B cell (primary cell): Measurements from ENCODE around the gene TEC. TPM values are rescaled to one million over a fixed set of nuclear protein-coding genes. Genes with fewer than 3 reads are reported as not detected.

Experiments used
- ATAC-seq: fragments of 200-7000 bp; cut with Tn5 transposase; one replicate; pipeline ENCODE4 v1.10.0; 2021; ENCODE audit warnings: low read depth, mild to moderate bottlenecking, moderate number of reproducible peaks, moderate library complexity
- CTCF ChIA-PET: fragments of 350-600 bp; sonication (Branson Sonifier 250); formaldehyde crosslinking; loops from one replicate; lab custom pipeline; 2021; ENCODE audit warnings: antibody characterized with exemption, inconsistent platforms; lab: Charles Lee
- POLR2A ChIA-PET: fragments of 350-600 bp; sonication (Branson Sonifier 250); formaldehyde crosslinking; loops from one replicate; lab custom pipeline; 2021; ENCODE audit warnings: antibody characterized with exemption; lab: Charles Lee
- DNase-seq: peaks from one replicate; pipeline ENCODE4 v3.0.0; 2013
- H2AFZ ChIP-seq: 2 replicates; pipeline ENCODE4 v1.6.1; 2012; ENCODE audit warnings: mild to moderate bottlenecking, low read depth, low read length; ENCODE audit not compliant: insufficient read depth, poor library complexity, severe bottlenecking
- H3K27ac ChIP-seq, 2 donors: 1 replicate in 1 of 2; 2 replicates in 1 of 2; pipeline ENCODE4 v1.5.1; 2012 to 2013; ENCODE audit warnings: low read length in 2 of 2, mild to moderate bottlenecking in 2 of 2, moderate library complexity in 1 of 2
- H3K27me3 ChIP-seq, 4 experiments: fragments of 200-600 bp in 1 of 4; sonication (generic) in 1 of 4; replicated peaks in 1 of 4; 1 replicate in 2 of 4; 2 replicates in 2 of 4; pipeline versions ENCODE4 v1.6.1 to v1.7.0; 2013 to 2016; ENCODE audit warnings: low read length in 3 of 4, mild to moderate bottlenecking in 2 of 4, mixed read lengths in 1 of 4, moderate library complexity in 1 of 4; ENCODE audit not compliant: insufficient read depth in 4 of 4, control insufficient read depth in 3 of 4; ENCODE audit errors: control extremely low read depth in 1 of 4
- H3K36me3 ChIP-seq, 2 experiments: replicated peaks in 1 of 2; 1 replicate in 1 of 2; 2 replicates in 1 of 2; pipeline versions ENCODE4 v1.6.1 to v1.7.1; 2013; ENCODE audit warnings: low read length in 1 of 2; ENCODE audit not compliant: insufficient read depth in 2 of 2, control insufficient read depth in 1 of 2; ENCODE audit errors: control extremely low read depth in 1 of 2, extremely low read depth in 1 of 2
- H3K4me1 ChIP-seq, 2 donors: fragments of 200-600 bp in 1 of 2; sonication (generic) in 1 of 2; 1 replicate in 1 of 2; 2 replicates in 1 of 2; pipeline versions ENCODE4 v1.5.1 to v1.6.1; 2013 to 2017; ENCODE audit warnings: low read length in 2 of 2; ENCODE audit not compliant: control insufficient read depth in 2 of 2, insufficient read depth in 2 of 2
- H3K4me2 ChIP-seq: replicated peaks from 2 replicates; pipeline ENCODE3; 2012; ENCODE audit warnings: mild to moderate bottlenecking, low read depth, low read length; ENCODE audit not compliant: poor library complexity, severe bottlenecking
- H3K4me3 ChIP-seq, 5 experiments: fragments of 200-600 bp in 1 of 5; sonication (generic) in 1 of 5; 1 replicate in 3 of 5; 2 replicates in 2 of 5; pipeline versions ENCODE4 v1.5.1 to v1.7.0; 2011 to 2016; ENCODE audit warnings: low read length in 4 of 5, mild to moderate bottlenecking in 4 of 5, low read depth in 2 of 5, control low read depth in 1 of 5, moderate library complexity in 1 of 5; ENCODE audit not compliant: insufficient read depth in 1 of 5; ENCODE audit errors: control extremely low read depth in 1 of 5, extremely low read depth in 1 of 5
- H3K79me2 ChIP-seq: fragments of 200-600 bp; sonication (generic); one replicate; pipeline ENCODE4 v1.6.0; 2016; ENCODE audit warnings: low read length; ENCODE audit not compliant: control insufficient read depth, insufficient read depth
- H3K9ac ChIP-seq: fragments of 200-600 bp; sonication (generic); 2 replicates; pipeline ENCODE4 v1.6.1; 2017; ENCODE audit warnings: mild to moderate bottlenecking, low read length, moderate library complexity
- H3K9me3 ChIP-seq, 3 donors: one replicate each; pipeline versions ENCODE4 v1.6.1 to v1.7.1; 2013; ENCODE audit warnings: low read length in 2 of 3; ENCODE audit not compliant: control insufficient read depth in 2 of 3, insufficient read depth in 1 of 3; ENCODE audit errors: control extremely low read depth in 1 of 3
- H4K20me1 ChIP-seq: 2 replicates; pipeline ENCODE4 v1.6.0; 2012; ENCODE audit warnings: mild to moderate bottlenecking, low read length; ENCODE audit not compliant: insufficient read depth, control insufficient read depth, poor library complexity, severe bottlenecking
- H3K27ac Mint-ChIP-seq: one replicate; pipeline ENCODE4 v1.8.0; 2021; ENCODE audit warnings: mixed read lengths
- H3K27me3 Mint-ChIP-seq: one replicate; pipeline ENCODE4 v1.8.0; 2021; ENCODE audit warnings: mixed read lengths
- H3K4me1 Mint-ChIP-seq: one replicate; pipeline ENCODE4 v1.8.0; 2021; ENCODE audit warnings: mixed read lengths
- H3K4me3 Mint-ChIP-seq: one replicate; pipeline ENCODE4 v1.8.0; 2021; ENCODE audit warnings: mixed read lengths
- H3K9me3 Mint-ChIP-seq: one replicate; pipeline ENCODE4 v1.8.0; 2022; ENCODE audit warnings: mixed read lengths; ENCODE audit not compliant: insufficient read depth
- EZH2 ChIP-seq: IDR thresholded peaks from 2 replicates; pipeline ENCODE4 v1.6.1; 2012; ENCODE audit warnings: borderline replicate concordance, low read depth, mild to moderate bottlenecking, moderate library complexity, low read length; ENCODE audit not compliant: insufficient read depth, poor library complexity, severe bottlenecking
- WGBS: methylation state at CpG from one replicate; pipeline ENCODE4 v1.1.5; 2013; ENCODE audit warnings: missing lambda C conversion rate; ENCODE audit not compliant: insufficient coverage; 5-methylcytosine and 5-hydroxymethylcytosine counted together
- intact Hi-C: fragments of 100-400 bp; cut with micrococcal nuclease; formaldehyde crosslinking; loops from one replicate; pipeline ENCODE4 v1.10.0; 2022
- polyA plus RNA-seq: library from polyadenylated mRNA; depleted of rRNA; stranded (reverse); fragments of >200 nt; gene quantifications from 2 replicates; pipeline ENCODE4 v1.2.3, GENCODE V29; 2012
- total RNA-seq, 2 donors: library from RNA; stranded (reverse); fragments of 120-200 nt in 1 of 2; gene quantifications; 1 replicate in 1 of 2; 2 replicates in 1 of 2; pipeline versions ENCODE4 v1.2.3 to v1.2.4, GENCODE V29; 2013 to 2022
- TF ChIP-seq, protein P1 (sequence below): fragments of 200-600 bp; IDR thresholded peaks from one replicate; pipeline ENCODE4 v1.8.0; 2022; ENCODE audit warnings: antibody characterized with exemption, mild to moderate bottlenecking

TEC gene
- total and polyA plus RNA-seq, 2 donors (not counting 1 experiment from before 2014, with no cell fraction given), result 2.0 to 8.3 TPM

DNA sequence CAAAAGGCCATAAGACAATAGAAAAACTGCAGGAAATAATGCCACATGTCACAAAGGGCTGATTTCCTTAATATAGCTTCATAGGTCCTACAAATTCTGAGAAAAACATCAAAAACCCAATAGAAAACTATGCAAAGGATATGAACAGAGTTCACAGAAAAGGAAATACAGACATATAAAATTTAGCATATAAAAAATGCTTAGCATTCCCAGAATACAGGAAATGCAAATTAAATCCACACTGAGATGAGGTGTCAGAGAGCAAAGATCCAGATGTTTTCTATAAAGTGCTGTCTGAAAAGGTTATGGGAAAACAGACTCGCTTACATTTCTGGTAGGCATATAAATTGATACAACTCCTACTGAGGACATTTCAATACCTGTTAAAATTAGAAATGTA, 169.4 kb downstream of the TEC start:
- Mint-ChIP-seq H3K9me3 (no peaks in the 10 kb centered on the region), H3K27ac (no peak overlapping the region), H3K4me3 (no peak overlapping the region), H3K27me3 (no peaks in the 10 kb centered on the region), H3K4me1 (no peaks in the 10 kb centered on the region)
- Histone ChIP-seq H3K4me3 (no peak overlapping the region), H3K27me3 (no peaks in the 10 kb centered on the region), H3K4me1 (no peaks in the 10 kb centered on the region), H2AFZ (no peak overlapping the region), H3K36me3 (no peaks in the 10 kb centered on the region), H3K9ac (no peak overlapping the region), H3K4me2 (no peak overlapping the region), H3K27ac (no peak overlapping the region), H3K9me3 (no peaks in the 10 kb centered on the region), H3K79me2 (no peaks in the 10 kb centered on the region), H4K20me1 (no peaks in the 10 kb centered on the region)
- intact Hi-C loops, result no loop called here
- ChIA-PET CTCF (no interaction called here), POLR2A (no interaction called here)
- WGBS, result no CpG with 5 or more reads among the region's 1 CpG
- DNase-seq (no peak), ATAC-seq (no peak)
- TF ChIP-seq EZH2, result no peak
- TF ChIP-seq, protein P1, sequence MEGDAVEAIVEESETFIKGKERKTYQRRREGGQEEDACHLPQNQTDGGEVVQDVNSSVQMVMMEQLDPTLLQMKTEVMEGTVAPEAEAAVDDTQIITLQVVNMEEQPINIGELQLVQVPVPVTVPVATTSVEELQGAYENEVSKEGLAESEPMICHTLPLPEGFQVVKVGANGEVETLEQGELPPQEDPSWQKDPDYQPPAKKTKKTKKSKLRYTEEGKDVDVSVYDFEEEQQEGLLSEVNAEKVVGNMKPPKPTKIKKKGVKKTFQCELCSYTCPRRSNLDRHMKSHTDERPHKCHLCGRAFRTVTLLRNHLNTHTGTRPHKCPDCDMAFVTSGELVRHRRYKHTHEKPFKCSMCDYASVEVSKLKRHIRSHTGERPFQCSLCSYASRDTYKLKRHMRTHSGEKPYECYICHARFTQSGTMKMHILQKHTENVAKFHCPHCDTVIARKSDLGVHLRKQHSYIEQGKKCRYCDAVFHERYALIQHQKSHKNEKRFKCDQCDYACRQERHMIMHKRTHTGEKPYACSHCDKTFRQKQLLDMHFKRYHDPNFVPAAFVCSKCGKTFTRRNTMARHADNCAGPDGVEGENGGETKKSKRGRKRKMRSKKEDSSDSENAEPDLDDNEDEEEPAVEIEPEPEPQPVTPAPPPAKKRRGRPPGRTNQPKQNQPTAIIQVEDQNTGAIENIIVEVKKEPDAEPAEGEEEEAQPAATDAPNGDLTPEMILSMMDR, result no peak

DNA sequence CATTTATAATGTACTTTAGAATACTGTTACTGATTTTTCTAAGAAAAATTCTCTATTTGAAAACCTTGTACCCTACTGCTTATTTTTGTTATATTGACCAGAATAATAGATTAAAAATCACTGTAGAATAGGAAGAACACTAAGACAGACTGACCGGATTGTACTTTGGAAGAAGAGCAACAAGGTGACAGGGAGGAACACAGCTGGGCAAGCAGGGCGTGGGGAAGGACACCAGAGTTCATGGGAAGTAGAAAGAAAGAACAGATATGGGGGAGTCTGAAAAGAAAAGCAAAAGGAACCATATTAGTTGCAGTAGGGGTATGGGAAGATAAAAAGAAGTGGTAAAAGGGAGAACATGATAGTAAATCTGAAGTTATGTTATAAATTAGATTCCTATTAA, 174.2 kb downstream of the TEC start:
- 94% methylated on average over 2 of the region's 2 CpGs for WGBS
- DNase-seq (no peak), ATAC-seq (no peak)
- no peak overlapping the region for H3K4me3 ChIP-seq
- CTCF ChIA-PET, result interaction anchor here (0.5 to 14.4 kb wide), 7 partner anchors 9 to 867 kb away, joined by 3 to 218 read pairs (median 3); no protein-coding TSS in a partner anchor
- no peaks in the 10 kb centered on the region for H3K9me3 Mint-ChIP-seq
- H3K79me2 ChIP-seq, result no peaks in the 10 kb centered on the region
- H3K27ac Mint-ChIP-seq, result no peak overlapping the region
- POLR2A ChIA-PET, result no interaction called here
- TF ChIP-seq, protein P1, result no peak
- no peak for TF ChIP-seq EZH2
- H3K4me3 Mint-ChIP-seq, result no peak overlapping the region
- intact Hi-C loops, result no loop called here
- H3K27me3 ChIP-seq, result no peaks in the 10 kb centered on the region
- H4K20me1 ChIP-seq, result no peaks in the 10 kb centered on the region
- H3K36me3 ChIP-seq, result no peaks in the 10 kb centered on the region
- no peaks in the 10 kb centered on the region for H3K9me3 ChIP-seq
- no peaks in the 10 kb centered on the region for H3K4me1 ChIP-seq
- no peaks in the 10 kb centered on the region for H3K27me3 Mint-ChIP-seq
- H3K4me2 ChIP-seq, result no peak overlapping the region
- no peak overlapping the region for H3K27ac ChIP-seq
- H3K4me1 Mint-ChIP-seq, result no peaks in the 10 kb centered on the region
- H3K9ac ChIP-seq, result no peak overlapping the region
- H2AFZ ChIP-seq, result no peak overlapping the region
